B cell (primary cell): ENCODE measurements around the gene MTUS2.

ENCODE experiments used
- EZH2 ChIP-seq: IDR thresholded peaks from 2 replicates; pipeline ENCODE4 v1.6.1; 2012; ENCODE audit warnings: borderline replicate concordance, low read depth, mild to moderate bottlenecking, moderate library complexity, low read length; ENCODE audit not compliant: insufficient read depth, poor library complexity, severe bottlenecking
- TF ChIP-seq, protein P1 (sequence below): fragments of 200-600 bp; IDR thresholded peaks from one replicate; pipeline ENCODE4 v1.8.0; 2022; ENCODE audit warnings: antibody characterized with exemption, mild to moderate bottlenecking

DNA sequence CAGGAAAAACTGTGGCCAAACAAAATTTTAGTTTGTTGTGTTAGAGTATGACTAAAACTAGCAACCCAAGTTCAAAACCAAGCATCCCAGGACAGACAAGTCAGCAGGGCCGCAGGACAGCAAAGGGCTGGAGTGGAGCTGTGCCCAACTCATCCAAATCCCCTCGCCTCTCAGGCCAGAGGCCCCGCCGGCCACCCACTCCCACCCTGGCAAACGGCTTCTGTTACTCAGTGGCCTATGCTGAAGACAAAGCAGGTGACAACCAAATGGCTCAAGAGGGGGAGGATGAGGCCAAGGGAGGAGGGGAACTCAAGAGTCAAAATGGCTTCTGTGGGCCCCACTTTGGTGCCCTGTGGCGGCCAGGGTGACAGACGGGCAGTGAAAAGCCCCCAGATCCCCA is 705.6 kb downstream of the MTUS2 start:
- TF ChIP-seq, protein P1, sequence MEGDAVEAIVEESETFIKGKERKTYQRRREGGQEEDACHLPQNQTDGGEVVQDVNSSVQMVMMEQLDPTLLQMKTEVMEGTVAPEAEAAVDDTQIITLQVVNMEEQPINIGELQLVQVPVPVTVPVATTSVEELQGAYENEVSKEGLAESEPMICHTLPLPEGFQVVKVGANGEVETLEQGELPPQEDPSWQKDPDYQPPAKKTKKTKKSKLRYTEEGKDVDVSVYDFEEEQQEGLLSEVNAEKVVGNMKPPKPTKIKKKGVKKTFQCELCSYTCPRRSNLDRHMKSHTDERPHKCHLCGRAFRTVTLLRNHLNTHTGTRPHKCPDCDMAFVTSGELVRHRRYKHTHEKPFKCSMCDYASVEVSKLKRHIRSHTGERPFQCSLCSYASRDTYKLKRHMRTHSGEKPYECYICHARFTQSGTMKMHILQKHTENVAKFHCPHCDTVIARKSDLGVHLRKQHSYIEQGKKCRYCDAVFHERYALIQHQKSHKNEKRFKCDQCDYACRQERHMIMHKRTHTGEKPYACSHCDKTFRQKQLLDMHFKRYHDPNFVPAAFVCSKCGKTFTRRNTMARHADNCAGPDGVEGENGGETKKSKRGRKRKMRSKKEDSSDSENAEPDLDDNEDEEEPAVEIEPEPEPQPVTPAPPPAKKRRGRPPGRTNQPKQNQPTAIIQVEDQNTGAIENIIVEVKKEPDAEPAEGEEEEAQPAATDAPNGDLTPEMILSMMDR: no peak
- no peak for TF ChIP-seq EZH2
